ENCODE results near the gene STAC2.

The STAC2 gene

GRCh38 chr17:39225308-39225958, at the start of gene STAC2:
Gene STAC2, minus strand, starts transcription at chr17:39225945. Its CDS starts 443 bp downstream, at chr17:39225502.
- peaks cover 0 to 12% of the 10 kb centered on the region in 2 experiments for H3K4me1 ChIP-seq (ENCODE audit: control insufficient read depth in 1 of 2, insufficient read depth in 1 of 2, low read depth in 1 of 2, low read length in 1 of 2)
- no peaks in the 10 kb centered on the region for H3K9me3 ChIP-seq
- TF ChIP-seq CTCF (IDR thresholded peaks at IDR 0.05): no peak
- no peak within 1 kb of the TSS for H3K4me3 ChIP-seq (ENCODE audit: low read depth in 1 of 2, low read length in 1 of 2)
- H3K27me3 ChIP-seq: peaks cover 90% of the 10 kb centered on the region
- no peak within 1 kb of the TSS for H3K27ac ChIP-seq
- H3K36me3 ChIP-seq: no peaks in the 10 kb centered on the region

- Histone ChIP-seq H3K27me3 (no peaks in the 10 kb centered on the region), H3K4me1 (ENCODE audit: control insufficient read depth in 1 of 2, insufficient read depth in 1 of 2, low read depth in 1 of 2, low read length in 1 of 2) (no peaks in the 10 kb centered on the region), H3K27ac (no peak overlapping the region), H3K4me3 (ENCODE audit: low read depth in 1 of 2, low read length in 1 of 2) (no peak overlapping the region), H3K9me3 (no peaks in the 10 kb centered on the region), H3K36me3 (peaks cover 91% of the 10 kb centered on the region)
- no peak for TF ChIP-seq CTCF (IDR thresholded peaks at IDR 0.05)
Measured at GRCh38 chr17:39271546-39271945, 45.8 kb upstream of the STAC2 start.

- no peak overlapping the region for H3K27ac ChIP-seq
- H3K9me3 ChIP-seq: no peaks in the 10 kb centered on the region
- no peaks in the 10 kb centered on the region for H3K27me3 ChIP-seq
- no peaks in the 10 kb centered on the region for H3K4me1 ChIP-seq (ENCODE audit: control insufficient read depth in 1 of 2, insufficient read depth in 1 of 2, low read depth in 1 of 2, low read length in 1 of 2)
- H3K36me3 ChIP-seq: peaks cover 92% of the 10 kb centered on the region
- TF ChIP-seq CTCF (IDR thresholded peaks at IDR 0.05): no peak
- H3K4me3 ChIP-seq (ENCODE audit: low read depth in 1 of 2, low read length in 1 of 2): no peak overlapping the region
Measured at GRCh38 chr17:39270923-39271322, 45.2 kb upstream of the STAC2 start.

- no peaks in the 10 kb centered on the region for H3K4me1 ChIP-seq (ENCODE audit: control insufficient read depth in 1 of 2, insufficient read depth in 1 of 2, low read depth in 1 of 2, low read length in 1 of 2)
- peaks cover 98% of the 10 kb centered on the region for H3K36me3 ChIP-seq
- TF ChIP-seq CTCF (IDR thresholded peaks at IDR 0.05): no peak
- no peak overlapping the region for H3K4me3 ChIP-seq (ENCODE audit: low read depth in 1 of 2, low read length in 1 of 2)
- no peaks in the 10 kb centered on the region for H3K9me3 ChIP-seq
- H3K27me3 ChIP-seq: no peaks in the 10 kb centered on the region
- H3K27ac ChIP-seq: no peak overlapping the region
Measured at GRCh38 chr17:39264119-39264518, 38.4 kb upstream of the STAC2 start.

- peaks cover 98% of the 10 kb centered on the region for H3K36me3 ChIP-seq
- no peak overlapping the region for H3K4me3 ChIP-seq (ENCODE audit: low read depth in 1 of 2, low read length in 1 of 2)
- H3K9me3 ChIP-seq: no peaks in the 10 kb centered on the region
- no peak for TF ChIP-seq CTCF (IDR thresholded peaks at IDR 0.05)
- H3K4me1 ChIP-seq (ENCODE audit: control insufficient read depth in 1 of 2, insufficient read depth in 1 of 2, low read depth in 1 of 2, low read length in 1 of 2): no peaks in the 10 kb centered on the region
- H3K27me3 ChIP-seq: no peaks in the 10 kb centered on the region
- H3K27ac ChIP-seq: no peak overlapping the region
Measured at GRCh38 chr17:39261286-39261685, 35.5 kb upstream of the STAC2 start.
